PFSK-1 (cell line): ENCODE data around the gene ARHGAP18.

Experiments used
- SIN3A ChIP-seq: IDR thresholded peaks from 2 replicates; pipeline ENCODE4 v1.6.1; 2012; ENCODE audit warnings: mild to moderate bottlenecking, low read length, moderate library complexity, borderline replicate concordance; ENCODE audit not compliant: insufficient read depth
- TF ChIP-seq, protein P1 (sequence below), 2 experiments: IDR thresholded peaks; 2 replicates each; pipeline versions ENCODE4 v1.6.1 to v1.8.0; 2011 to 2012; ENCODE audit warnings: low read depth in 2 of 2, low read length in 2 of 2, control low read depth in 1 of 2, inconsistent platforms in 1 of 2, mild to moderate bottlenecking in 1 of 2, moderate library complexity in 1 of 2; ENCODE audit not compliant: insufficient read depth in 1 of 2

DNA sequence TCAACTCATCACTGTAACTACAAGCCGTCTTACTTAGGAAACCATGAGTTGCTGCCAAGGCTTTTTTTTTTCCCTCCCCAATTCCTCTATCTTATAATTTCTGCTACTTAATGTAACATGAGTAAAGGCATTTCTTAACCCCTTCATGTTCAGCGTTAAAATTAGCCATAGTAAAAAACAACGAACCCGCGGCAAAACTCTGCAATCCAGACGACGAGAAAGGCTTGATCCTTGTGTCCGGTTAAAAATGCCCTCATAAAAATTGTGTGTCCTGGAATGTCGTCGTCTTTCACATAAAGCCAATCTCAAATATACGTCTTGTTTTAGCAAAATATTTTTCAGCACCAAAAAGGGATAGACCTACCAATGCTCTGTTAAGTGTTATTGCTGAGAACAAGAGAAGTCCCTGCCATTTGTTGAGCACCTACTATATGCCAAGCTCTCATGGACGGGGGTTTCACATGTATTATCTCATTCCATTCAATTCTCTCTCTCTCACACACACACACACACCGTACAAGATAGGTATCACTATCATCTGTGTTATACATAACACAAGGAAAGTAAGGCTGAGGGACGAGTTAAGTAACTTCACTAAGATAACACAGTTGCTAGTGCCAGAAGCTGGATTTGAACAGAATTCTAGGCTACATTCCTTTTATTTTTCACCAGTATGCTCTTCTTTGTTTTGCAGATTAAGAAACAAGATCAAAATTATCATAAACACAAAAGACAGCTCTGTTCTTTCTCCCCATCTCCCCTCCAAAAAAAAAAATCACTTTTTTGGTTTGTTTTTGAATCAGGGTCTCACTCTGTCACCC is 683 bp upstream of the ARHGAP18 start:
- TF ChIP-seq, protein P1, sequence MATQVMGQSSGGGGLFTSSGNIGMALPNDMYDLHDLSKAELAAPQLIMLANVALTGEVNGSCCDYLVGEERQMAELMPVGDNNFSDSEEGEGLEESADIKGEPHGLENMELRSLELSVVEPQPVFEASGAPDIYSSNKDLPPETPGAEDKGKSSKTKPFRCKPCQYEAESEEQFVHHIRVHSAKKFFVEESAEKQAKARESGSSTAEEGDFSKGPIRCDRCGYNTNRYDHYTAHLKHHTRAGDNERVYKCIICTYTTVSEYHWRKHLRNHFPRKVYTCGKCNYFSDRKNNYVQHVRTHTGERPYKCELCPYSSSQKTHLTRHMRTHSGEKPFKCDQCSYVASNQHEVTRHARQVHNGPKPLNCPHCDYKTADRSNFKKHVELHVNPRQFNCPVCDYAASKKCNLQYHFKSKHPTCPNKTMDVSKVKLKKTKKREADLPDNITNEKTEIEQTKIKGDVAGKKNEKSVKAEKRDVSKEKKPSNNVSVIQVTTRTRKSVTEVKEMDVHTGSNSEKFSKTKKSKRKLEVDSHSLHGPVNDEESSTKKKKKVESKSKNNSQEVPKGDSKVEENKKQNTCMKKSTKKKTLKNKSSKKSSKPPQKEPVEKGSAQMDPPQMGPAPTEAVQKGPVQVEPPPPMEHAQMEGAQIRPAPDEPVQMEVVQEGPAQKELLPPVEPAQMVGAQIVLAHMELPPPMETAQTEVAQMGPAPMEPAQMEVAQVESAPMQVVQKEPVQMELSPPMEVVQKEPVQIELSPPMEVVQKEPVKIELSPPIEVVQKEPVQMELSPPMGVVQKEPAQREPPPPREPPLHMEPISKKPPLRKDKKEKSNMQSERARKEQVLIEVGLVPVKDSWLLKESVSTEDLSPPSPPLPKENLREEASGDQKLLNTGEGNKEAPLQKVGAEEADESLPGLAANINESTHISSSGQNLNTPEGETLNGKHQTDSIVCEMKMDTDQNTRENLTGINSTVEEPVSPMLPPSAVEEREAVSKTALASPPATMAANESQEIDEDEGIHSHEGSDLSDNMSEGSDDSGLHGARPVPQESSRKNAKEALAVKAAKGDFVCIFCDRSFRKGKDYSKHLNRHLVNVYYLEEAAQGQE (IDR thresholded peaks at IDR 0.05; ENCODE audit: insufficient read depth in 1 of 2, low read depth in 2 of 2, low read length in 2 of 2) = no peak
- TF ChIP-seq SIN3A = no peak
